Transverse colon (tissue), 4 donors: ENCODE measurements around the gene SLC29A3. TPM values are rescaled to one million over a fixed set of nuclear protein-coding genes. Genes with fewer than 3 reads are reported as not detected.
A peak's percentile ranks its signal among the peaks of the same experiment; 100 is the strongest.

Experiments used
- DNase-seq: peaks from one replicate; pipeline ENCODE4 v3.0.0-alpha.2; 2019
- H3K27ac ChIP-seq, 4 donors: fragments of 200-600 bp; sonication (generic); 2 replicates each; pipeline ENCODE4 v1.5.1; 2016 to 2018; ENCODE audit warnings: inconsistent platforms in 4 of 4
- H3K27me3 ChIP-seq: fragments of 200-600 bp; sonication (generic); 2 replicates; pipeline ENCODE4 v1.5.1; 2017; ENCODE audit warnings: inconsistent platforms
- H3K36me3 ChIP-seq, 4 donors: fragments of 200-600 bp; sonication (generic); 2 replicates each; pipeline ENCODE4 v1.5.1; 2017 to 2019; ENCODE audit warnings: inconsistent platforms in 4 of 4
- H3K4me1 ChIP-seq, 4 donors: fragments of 200-600 bp; sonication (generic); 2 replicates each; pipeline ENCODE4 v1.5.1; 2017 to 2020; ENCODE audit warnings: inconsistent platforms in 4 of 4
- H3K4me3 ChIP-seq, 4 donors: fragments of 200-600 bp; sonication (generic); 1 replicate in 1 of 4; 2 replicates in 3 of 4; pipeline versions ENCODE4 v1.5.1 to v1.6.1; 2017 to 2019; ENCODE audit warnings: inconsistent platforms in 4 of 4
- H3K9me3 ChIP-seq, 2 donors: fragments of 200-600 bp; sonication (generic); 2 replicates each; pipeline ENCODE4 v1.5.1; 2017 to 2019; ENCODE audit warnings: inconsistent platforms in 2 of 2
- EP300 ChIP-seq: sonication (generic); formaldehyde crosslinking; IDR thresholded peaks from one replicate; pipeline ENCODE4 v1.6.1; 2017; ENCODE audit warnings: antibody characterized with exemption, low read depth
- POLR2A ChIP-seq: fragments of 450-650 bp; IDR thresholded peaks from one replicate; pipeline ENCODE4 v1.6.1; 2016; ENCODE audit warnings: antibody characterized with exemption, mild to moderate bottlenecking, moderate library complexity
- POLR2AphosphoS5 ChIP-seq, 3 donors: sonication (generic); formaldehyde crosslinking; IDR thresholded peaks; one replicate each; pipeline ENCODE4 v1.6.1; 2016; ENCODE audit warnings: antibody characterized with exemption in 3 of 3
- WGBS, 2 donors: methylation state at CpG; one replicate each; pipeline ENCODE4 v1.1.5; 2018; ENCODE audit warnings: low coverage in 1 of 2; 5-methylcytosine and 5-hydroxymethylcytosine counted together
- in situ Hi-C, 4 donors: fragments of 200-750 bp; cut with MboI; loops; one replicate each; pipeline versions ENCODE4 v1.15.0 to v1.15.1; 2017; ENCODE audit warnings: low sequenced_read_pairs in 3 of 4, low pct_ligation_motif_present in 1 of 4, low pct_unique_long_range_greater_than_20kb in 1 of 4
- intact Hi-C: fragments of 100-400 bp; cut with DNase I; formaldehyde crosslinking; loops from one replicate; pipeline ENCODE4 v1.15.1; 2023; ENCODE audit warnings: low total_unique reads
- total RNA-seq, 4 donors: library from RNA; depleted of rRNA; stranded (reverse); fragments of >200 nt; gene quantifications; one replicate each; pipeline ENCODE4 v1.1.0, GENCODE V29; 2016
- TF ChIP-seq, protein P1 (sequence below), 5 experiments: fragments of 200-600 bp in 3 of 5; fragments of 450-650 bp in 2 of 5; sonication (generic) in 3 of 5; IDR thresholded peaks; 1 replicate in 2 of 5; 2 replicates in 3 of 5; pipeline ENCODE4 v1.5.1; 2016 to 2017; ENCODE audit warnings: antibody characterized with exemption in 5 of 5, inconsistent platforms in 3 of 5, mild to moderate bottlenecking in 2 of 5, moderate library complexity in 1 of 5

Gene SLC29A3
- total RNA-seq, 4 donors from 2014 or later, result 0.75 to 6.4 (median 3.4) TPM

DNA sequence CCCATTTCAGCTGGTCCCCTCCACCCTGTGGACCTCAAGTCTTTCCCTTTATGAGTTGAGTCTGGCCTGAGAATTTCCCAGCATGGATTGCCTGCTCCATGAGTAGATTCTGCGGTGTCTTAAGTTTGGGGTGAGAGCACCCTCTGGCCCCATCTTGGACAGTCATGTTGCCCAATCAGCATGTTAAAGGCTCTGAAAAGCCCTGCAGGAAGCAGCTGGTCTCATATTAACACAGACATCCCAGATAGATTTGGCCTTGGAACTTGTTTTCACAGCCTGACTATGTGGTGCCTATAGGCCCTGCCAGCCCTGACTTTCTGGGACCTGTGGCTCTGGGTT lies 15.5 kb upstream of the SLC29A3 start:
- no peak for TF ChIP-seq EP300
- TF ChIP-seq, protein P1, sequence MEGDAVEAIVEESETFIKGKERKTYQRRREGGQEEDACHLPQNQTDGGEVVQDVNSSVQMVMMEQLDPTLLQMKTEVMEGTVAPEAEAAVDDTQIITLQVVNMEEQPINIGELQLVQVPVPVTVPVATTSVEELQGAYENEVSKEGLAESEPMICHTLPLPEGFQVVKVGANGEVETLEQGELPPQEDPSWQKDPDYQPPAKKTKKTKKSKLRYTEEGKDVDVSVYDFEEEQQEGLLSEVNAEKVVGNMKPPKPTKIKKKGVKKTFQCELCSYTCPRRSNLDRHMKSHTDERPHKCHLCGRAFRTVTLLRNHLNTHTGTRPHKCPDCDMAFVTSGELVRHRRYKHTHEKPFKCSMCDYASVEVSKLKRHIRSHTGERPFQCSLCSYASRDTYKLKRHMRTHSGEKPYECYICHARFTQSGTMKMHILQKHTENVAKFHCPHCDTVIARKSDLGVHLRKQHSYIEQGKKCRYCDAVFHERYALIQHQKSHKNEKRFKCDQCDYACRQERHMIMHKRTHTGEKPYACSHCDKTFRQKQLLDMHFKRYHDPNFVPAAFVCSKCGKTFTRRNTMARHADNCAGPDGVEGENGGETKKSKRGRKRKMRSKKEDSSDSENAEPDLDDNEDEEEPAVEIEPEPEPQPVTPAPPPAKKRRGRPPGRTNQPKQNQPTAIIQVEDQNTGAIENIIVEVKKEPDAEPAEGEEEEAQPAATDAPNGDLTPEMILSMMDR (IDR thresholded peaks at IDR 0.05), result peak in 1 of 5 experiments; percentile 0
- no peaks in the 10 kb centered on the region for H3K27me3 ChIP-seq
- DNase-seq, result no peak
- no peak overlapping the region for H3K4me3 ChIP-seq
- no peaks in the 10 kb centered on the region for H3K9me3 ChIP-seq
- H3K4me1 ChIP-seq, result no peaks in the 10 kb centered on the region
- no peak overlapping the region for H3K27ac ChIP-seq
- WGBS, 2 donors, result 43% methylated on average over 1 of the region's 1 CpG; no CpG with 5 or more reads in 1 of the 2 donors
- H3K36me3 ChIP-seq, result no peaks in the 10 kb centered on the region
- in situ Hi-C loops, result loop anchor here in 2 of 4 donors (25.0 kb wide), 2 partner anchors 259 to 509 kb away; no protein-coding TSS in a partner anchor
- intact Hi-C loops, result no loop called here

DNA sequence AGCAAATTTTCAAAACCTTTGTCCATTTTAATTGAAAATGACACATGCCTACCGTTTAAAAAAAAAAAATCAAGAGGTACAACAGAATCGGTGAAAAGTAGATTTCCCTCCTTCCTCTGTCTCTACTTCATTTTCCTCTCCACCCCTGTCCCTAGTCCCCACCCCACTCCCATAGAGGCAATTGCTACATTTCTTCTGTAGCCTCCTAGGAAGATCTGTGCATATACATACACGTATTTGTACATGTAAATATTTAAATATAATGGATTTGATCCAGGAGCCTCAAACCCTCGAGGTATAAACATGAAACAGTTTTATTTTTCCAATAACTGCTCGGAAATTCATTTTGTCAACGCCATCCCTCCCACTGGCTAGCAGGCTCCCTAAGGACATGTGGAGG lies 14.1 kb upstream of the SLC29A3 start:
- Histone ChIP-seq H3K4me3 (no peak overlapping the region), H3K36me3 (no peaks in the 10 kb centered on the region), H3K9me3 (no peaks in the 10 kb centered on the region), H3K27me3 (no peaks in the 10 kb centered on the region), H3K4me1 (no peaks in the 10 kb centered on the region), H3K27ac (no peak overlapping the region)
- 57 to 58% methylated on average over 3 to 6 of the region's 6 CpGs for WGBS, 2 donors
- TF ChIP-seq EP300, result no peak
- no peak for TF ChIP-seq POLR2AphosphoS5 (IDR thresholded peaks at IDR 0.05)
- TF ChIP-seq POLR2A, result no peak
- TF ChIP-seq, protein P1 (IDR thresholded peaks at IDR 0.05), result no peak
- DNase-seq, result no peak
- intact Hi-C loops (no loop called here), in situ Hi-C loops (loop anchor here in 2 of 4 donors (25.0 kb wide), 2 partner anchors 257 to 507 kb away; no protein-coding TSS in a partner anchor)

DNA sequence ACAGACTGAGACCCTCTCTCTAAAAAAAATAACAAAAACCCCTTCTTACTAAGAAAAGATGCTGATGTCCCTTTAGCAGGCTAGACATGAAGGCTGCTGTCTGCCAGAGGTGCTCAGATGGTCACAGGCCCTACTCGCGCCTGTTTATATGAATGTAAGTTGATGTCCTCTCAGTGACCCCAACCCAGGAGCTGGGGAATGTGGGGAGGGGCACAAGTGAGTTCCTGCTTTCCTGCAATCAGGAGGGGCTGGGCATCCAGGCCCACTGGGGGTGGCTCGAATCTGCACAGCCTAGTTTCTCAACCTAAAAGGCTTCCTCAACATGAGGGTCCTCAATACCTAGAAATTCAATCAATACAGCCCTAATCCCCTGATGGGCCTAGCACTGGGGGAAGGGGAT lies 12.1 kb upstream of the SLC29A3 start:
- H3K4me1 ChIP-seq, result no peaks in the 10 kb centered on the region

DNA sequence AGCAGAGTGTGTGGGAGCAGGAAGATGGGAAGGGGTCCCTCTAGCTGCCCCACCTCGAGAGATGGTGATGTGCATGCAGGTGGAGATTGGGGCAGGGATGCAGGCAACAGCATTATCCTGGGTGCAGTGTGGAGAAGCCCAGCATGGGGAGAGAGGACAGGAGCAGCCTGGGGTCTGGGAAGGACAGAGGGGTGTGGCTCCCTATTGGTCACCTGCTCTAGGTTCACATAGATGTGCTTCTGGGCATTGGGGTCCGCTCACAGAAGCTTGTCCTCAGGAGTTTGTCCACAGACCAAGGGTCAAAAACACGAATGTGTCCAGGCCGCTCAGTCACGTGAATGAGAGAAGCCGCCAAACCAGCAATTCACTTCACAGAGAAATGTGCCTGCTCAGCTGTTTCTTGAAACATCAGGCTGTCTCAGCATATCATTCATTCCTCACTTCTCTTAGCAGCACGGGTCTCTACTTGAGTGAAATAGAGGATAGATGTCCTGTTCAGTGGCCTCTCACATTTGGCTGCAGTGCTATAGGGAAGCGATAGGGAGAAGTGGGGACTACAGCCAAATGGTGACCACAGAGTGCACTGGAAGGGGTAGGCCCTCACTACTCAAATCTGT lies 11.5 kb upstream of the SLC29A3 start:
- no peaks in the 10 kb centered on the region for H3K36me3 ChIP-seq
- intact Hi-C loops, result no loop called here
- 56 to 68% methylated on average over 3 to 8 of the region's 8 CpGs for WGBS, 2 donors
- TF ChIP-seq POLR2A, result no peak
- TF ChIP-seq, protein P1 (IDR thresholded peaks at IDR 0.05), result no peak
- no peak for TF ChIP-seq EP300
- no peak for TF ChIP-seq POLR2AphosphoS5 (IDR thresholded peaks at IDR 0.05)
- no peak overlapping the region for H3K4me3 ChIP-seq
- no peaks in the 10 kb centered on the region for H3K9me3 ChIP-seq
- no peaks in the 10 kb centered on the region for H3K4me1 ChIP-seq
- no peak for DNase-seq
- H3K27ac ChIP-seq, result no peak overlapping the region
- in situ Hi-C loops, result loop anchor here in 2 of 4 donors (25.0 kb wide), 2 partner anchors 255 to 505 kb away; no protein-coding TSS in a partner anchor
- no peaks in the 10 kb centered on the region for H3K27me3 ChIP-seq

More for the DNA sequence above, 12.1 kb upstream of the SLC29A3 start:
- intact Hi-C loops, result no loop called here
- Histone ChIP-seq H3K4me3 (no peak overlapping the region), H3K36me3 (no peaks in the 10 kb centered on the region), H3K27ac (no peak overlapping the region), H3K9me3 (no peaks in the 10 kb centered on the region), H3K27me3 (no peaks in the 10 kb centered on the region)
- in situ Hi-C loops, result loop anchor here in 2 of 4 donors (25.0 kb wide), 2 partner anchors 255 to 505 kb away; no protein-coding TSS in a partner anchor
- DNase-seq, result no peak
- WGBS, 2 donors, result 94% methylated on average over 3 of the region's 3 CpGs; no CpG with 5 or more reads in 1 of the 2 donors
- TF ChIP-seq POLR2A (no peak), EP300 (no peak), POLR2AphosphoS5 (IDR thresholded peaks at IDR 0.05) (no peak)
- TF ChIP-seq, protein P1 (IDR thresholded peaks at IDR 0.05), result no peak
